ENCODE results near the gene TRIM26.

DNA sequence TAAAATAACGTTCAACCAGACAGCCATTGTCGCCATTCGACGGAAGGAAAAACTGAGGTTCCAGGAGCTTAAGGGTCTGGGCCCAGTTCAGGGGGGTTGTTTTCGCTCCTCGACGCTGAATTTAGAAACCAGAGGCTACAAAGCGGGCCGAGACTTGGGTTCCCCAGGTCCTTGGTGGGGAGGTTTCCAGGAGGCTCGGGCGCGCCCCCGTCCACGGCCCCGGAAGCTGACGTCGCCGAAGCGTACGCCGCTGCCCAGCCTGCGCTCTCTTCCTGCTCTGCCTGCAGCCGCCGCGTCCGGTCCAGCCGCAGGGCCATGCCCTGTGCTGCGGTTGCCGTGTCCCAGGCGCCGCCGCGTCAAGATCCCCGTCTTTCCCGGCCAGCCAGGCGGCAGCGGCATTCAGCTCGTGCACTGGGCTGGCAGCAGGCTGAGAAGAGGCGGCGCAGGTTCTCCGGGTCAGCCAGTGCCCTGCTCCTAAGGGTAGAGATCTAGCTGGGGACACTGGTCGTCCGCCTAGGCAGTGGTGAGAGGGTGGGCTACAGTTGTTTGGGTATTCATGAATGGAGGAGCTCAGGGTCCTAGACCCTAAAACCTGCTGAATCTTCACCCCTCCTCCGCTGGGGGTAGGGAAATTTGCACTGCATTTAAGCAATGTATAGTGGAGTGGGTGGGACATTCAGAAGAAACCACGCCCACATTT, 901 bp upstream of the TRIM26 start:
- TF ChIP-seq CTCF (IDR thresholded peaks at IDR 0.05) (peak in 1 of 5 experiments; percentile 17), POLR2AphosphoS5 (IDR thresholded peaks at IDR 0.05) (peak; percentile 90 to 98 (median 97)), EP300 (IDR thresholded peaks at IDR 0.05; ENCODE audit: low read depth) (no peak), POLR2A (IDR thresholded peaks at IDR 0.05) (peak; percentile 94)

Data from transverse colon (tissue), 4 donors.